GM18858 (cell line): ENCODE results near the gene ADGRL2.

Experiments used
- ATAC-seq: cut with Tn5 transposase; IDR thresholded peaks from one replicate; pipeline ENCODE4 v1.9.1; 2021; ENCODE audit not compliant: unreplicated experiment

ADGRL2 gene

GRCh38 chr1:81976539-81976938 lies 175.8 kb downstream of the ADGRL2 start:
- no peak for ATAC-seq

GRCh38 chr1:81978945-81979344 lies 178.2 kb downstream of the ADGRL2 start:
- ATAC-seq: no peak

GRCh38 chr1:81982523-81982922 lies 181.8 kb downstream of the ADGRL2 start:
- no peak for ATAC-seq

- ATAC-seq: no peak
These were observed 188.8 kb downstream of the ADGRL2 start for GRCh38 chr1:81989524-81989923.

GRCh38 chr1:81990241-81990640 lies 189.5 kb downstream of the ADGRL2 start:
- no peak for ATAC-seq

GRCh38 chr1:81998165-81998564 lies 197.4 kb downstream of the ADGRL2 start:
- ATAC-seq: no peak

- no peak for ATAC-seq
These were observed 198.6 kb downstream of the ADGRL2 start for GRCh38 chr1:81999364-81999763.

GRCh38 chr1:82000221-82000620 lies 199.5 kb downstream of the ADGRL2 start:
- no peak for ATAC-seq

GRCh38 chr1:82001345-82001744 lies 200.6 kb downstream of the ADGRL2 start:
- ATAC-seq: no peak

- no peak for ATAC-seq
These were observed 207.1 kb downstream of the ADGRL2 start for GRCh38 chr1:82007804-82008203.

GRCh38 chr1:82013702-82014101 lies 213.0 kb downstream of the ADGRL2 start:
- ATAC-seq: no peak

GRCh38 chr1:82015444-82015843 lies 214.7 kb downstream of the ADGRL2 start:
- no peak for ATAC-seq

- no peak for ATAC-seq
These were observed 217.6 kb downstream of the ADGRL2 start for GRCh38 chr1:82018319-82018718.

- ATAC-seq: no peak
These were observed 218.8 kb downstream of the ADGRL2 start for GRCh38 chr1:82019508-82019907.

- no peak for ATAC-seq
These were observed 230.1 kb downstream of the ADGRL2 start for GRCh38 chr1:82030830-82031229.

GRCh38 chr1:82032068-82032467 lies 231.3 kb downstream of the ADGRL2 start:
- ATAC-seq: no peak

GRCh38 chr1:82034812-82035211 lies 234.1 kb downstream of the ADGRL2 start:
- ATAC-seq: no peak
